Keratinocyte (primary cell): ENCODE data around the gene ZBTB46. TPM values are rescaled to one million over a fixed set of nuclear protein-coding genes. Genes with fewer than 3 reads are reported as not detected.

Experiments used
- DNase-seq: peaks from one replicate; pipeline ENCODE4 v3.0.0-alpha.2; 2011; ENCODE audit warnings: low read depth, missing footprints, low spot score
- FAIRE-seq: peaks from 2 replicates; lab custom pipeline; 2011; peaks lifted over from hg19 to GRCh38; lab: Jason Lieb, UNC
- H2AFZ ChIP-seq: 2 replicates; pipeline ENCODE4 v1.6.0; 2012; ENCODE audit warnings: low read length, control low read depth, inconsistent platforms; ENCODE audit not compliant: control insufficient read depth
- H3K27ac ChIP-seq: 2 replicates; pipeline ENCODE4 v1.5.1; 2011; ENCODE audit warnings: low read length; ENCODE audit not compliant: control insufficient read depth, insufficient read depth
- H3K27me3 ChIP-seq: 3 replicates; pipeline ENCODE4 v1.6.0; 2011; ENCODE audit warnings: low read length; ENCODE audit not compliant: control insufficient read depth, insufficient read depth; ENCODE audit errors: extremely low read depth
- H3K36me3 ChIP-seq, 2 experiments: 2 replicates in 1 of 2; 3 replicates in 1 of 2; pipeline ENCODE4 v1.5.1; 2011; ENCODE audit warnings: low read length in 2 of 2, mild to moderate bottlenecking in 1 of 2; ENCODE audit not compliant: control insufficient read depth in 2 of 2, insufficient read depth in 2 of 2; ENCODE audit errors: extremely low read depth in 1 of 2
- H3K4me1 ChIP-seq: 3 replicates; pipeline ENCODE4 v1.5.1; 2011; ENCODE audit warnings: low read length; ENCODE audit not compliant: control insufficient read depth, insufficient read depth; ENCODE audit errors: extremely low read depth
- H3K4me2 ChIP-seq: 3 replicates; pipeline ENCODE4 v1.6.0; 2011; ENCODE audit warnings: low read depth, low read length; ENCODE audit not compliant: control insufficient read depth, insufficient read depth; ENCODE audit errors: extremely low read depth
- H3K4me3 ChIP-seq, 3 experiments: fragments of 200-600 bp in 1 of 3; sonication (generic) in 1 of 3; 2 replicates in 2 of 3; 3 replicates in 1 of 3; pipeline ENCODE4 v1.5.1; 2011 to 2016; ENCODE audit warnings: low read length in 3 of 3, mild to moderate bottlenecking in 3 of 3, control low read depth in 2 of 3, inconsistent platforms in 1 of 3, low read depth in 1 of 3, mixed read lengths in 1 of 3, mixed run types in 1 of 3, moderate library complexity in 1 of 3; ENCODE audit not compliant: control insufficient read depth in 2 of 3, insufficient read depth in 2 of 3; ENCODE audit errors: extremely low read depth in 1 of 3
- H3K79me2 ChIP-seq: 2 replicates; pipeline ENCODE4 v1.6.0; 2012; ENCODE audit warnings: low read length; ENCODE audit not compliant: control insufficient read depth, insufficient read depth
- H3K9ac ChIP-seq: 3 replicates; pipeline ENCODE4 v1.6.0; 2011; ENCODE audit warnings: low read length; ENCODE audit not compliant: control insufficient read depth, insufficient read depth; ENCODE audit errors: extremely low read depth
- H3K9me1 ChIP-seq: 3 replicates; pipeline ENCODE4 v1.6.0; 2011; ENCODE audit warnings: low read length; ENCODE audit not compliant: control insufficient read depth, insufficient read depth; ENCODE audit errors: extremely low read depth
- H3K9me3 ChIP-seq: 2 replicates; pipeline ENCODE4 v1.5.1; 2012; ENCODE audit warnings: low read depth, low read length; ENCODE audit not compliant: control insufficient read depth
- H4K20me1 ChIP-seq: 3 replicates; pipeline ENCODE4 v1.6.0; 2011; ENCODE audit warnings: low read length; ENCODE audit not compliant: control insufficient read depth, insufficient read depth; ENCODE audit errors: extremely low read depth
- CTCF ChIP-seq, 3 experiments: IDR thresholded peaks in 1 of 3; conservative IDR thresholded peaks in 1 of 3; optimal IDR thresholded peaks in 1 of 3; 2 replicates in 2 of 3; 3 replicates in 1 of 3; pipeline versions ENCODE3 to v1.5.1; 2011; ENCODE audit warnings: low read length in 3 of 3, mild to moderate bottlenecking in 3 of 3, moderate library complexity in 2 of 3, control low read depth in 1 of 3, inconsistent platforms in 1 of 3; ENCODE audit not compliant: insufficient read depth in 2 of 3; ENCODE audit errors: extremely low read depth in 1 of 3
- EZH2 ChIP-seq: IDR thresholded peaks from one replicate; pipeline ENCODE4 v1.6.1; 2012; ENCODE audit warnings: inconsistent platforms, mild to moderate bottlenecking, low read length, moderate library complexity
- dilution Hi-C: fragments of 300-500 bp; cut with MboI; formaldehyde crosslinking; loops from one replicate; pipeline ENCODE4 v1.7.0; 2020; ENCODE audit warnings: low sequenced_read_pairs; ENCODE audit not compliant: extremely low pct_ligation_motif_present
- polyA plus RNA-seq, 5 experiments: library from polyadenylated mRNA; depleted of rRNA in 3 of 5; stranded (reverse) in 3 of 5; stranded (forward) in 1 of 5; unstranded in 1 of 5; fragments of >200 nt; gene quantifications; 1 replicate in 1 of 5; 2 replicates in 3 of 5; 3 replicates in 1 of 5; pipeline versions ENCODE4 v1.2.1 to v1.2.3, GENCODE V29; 2011 to 2012; ENCODE audit warnings: missing spikeins in 2 of 5, low read depth in 1 of 5, low replicate concordance in 1 of 5

ZBTB46 gene
- polyA plus RNA-seq, 1 donor (not counting 4 experiments of a cell fraction or from before 2014, with no cell fraction given) = 0.12 TPM

DNA sequence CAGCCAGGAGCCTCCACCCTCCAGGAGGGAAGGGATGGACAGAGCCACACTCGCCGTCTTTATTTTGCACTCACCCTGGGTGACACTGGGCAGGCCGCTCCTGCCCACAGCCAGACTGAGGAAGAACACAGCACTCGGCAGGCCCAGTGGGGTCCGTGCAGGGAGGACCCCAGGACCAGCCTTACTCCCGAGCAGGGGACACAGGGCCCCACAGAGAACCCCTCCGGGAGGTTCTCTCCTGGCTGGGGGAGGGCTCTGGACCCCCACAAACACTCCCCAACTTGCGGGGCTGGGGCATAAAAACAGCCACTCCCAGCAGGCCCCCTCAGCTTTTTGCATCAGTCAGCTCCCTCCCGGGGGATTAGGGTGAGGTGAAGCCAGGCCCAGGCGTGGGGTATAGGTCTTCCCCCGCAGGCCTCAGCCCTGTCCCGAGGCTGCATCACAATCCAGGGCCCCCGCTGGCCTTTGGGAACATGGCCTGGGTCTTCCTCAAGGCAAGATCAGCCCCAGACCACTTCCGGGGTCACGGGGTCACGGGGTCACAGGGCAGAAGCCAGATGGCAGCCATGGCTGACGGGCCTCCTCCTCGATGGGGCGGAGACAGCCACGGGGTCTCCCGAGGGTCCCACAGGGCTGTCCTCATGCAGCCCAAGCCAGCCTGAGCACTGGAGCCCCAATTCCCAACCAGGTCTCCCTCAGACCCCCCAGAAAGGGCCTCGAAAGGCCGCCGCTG is 131.4 kb downstream of the ZBTB46 start:
- Histone ChIP-seq H3K4me3 (peak overlapping the region in 1 of 3 experiments; percentile 3), H3K4me2 (peak overlapping the region; percentile 99), H3K9ac (peak overlapping the region; percentile 72), H3K27me3 (no peaks in the 10 kb centered on the region), H3K9me1 (no peaks in the 10 kb centered on the region), H3K4me1 (peaks cover 43% of the 10 kb centered on the region), H3K36me3 (peaks cover 9 to 14% of the 10 kb centered on the region in 2 experiments), H3K27ac (peak overlapping the region; percentile 84), H2AFZ (no peak overlapping the region), H4K20me1 (no peaks in the 10 kb centered on the region), H3K9me3 (no peaks in the 10 kb centered on the region), H3K79me2 (peaks cover 17% of the 10 kb centered on the region)
- TF ChIP-seq EZH2 (no peak), CTCF (optimal IDR thresholded peaks at IDR 0.05 in 1 of 3, IDR thresholded peaks at IDR 0.05 in 1 of 3, conservative IDR thresholded peaks at IDR 0.05 in 1 of 3; ENCODE audit: extremely low read depth in 1 of 3, insufficient read depth in 2 of 3, low read length in 3 of 3) (no peak)
- dilution Hi-C loops = no loop called here
- FAIRE-seq (no peak), DNase-seq (no peak)

GRCh38 chr20:63698739-63699465 is 132.2 kb downstream of the ZBTB46 start:
- dilution Hi-C loops = no loop called here
- H2AFZ ChIP-seq = no peak overlapping the region

More at GRCh38 chr20:63698739-63699465, 132.2 kb downstream of the ZBTB46 start:
- no peaks in the 10 kb centered on the region for H4K20me1 ChIP-seq
- DNase-seq = peak; percentile 79
- peak overlapping the region; percentile 55 to 92 (median 79) for H3K4me3 ChIP-seq
- H3K9ac ChIP-seq = peak overlapping the region; percentile 72
- H3K36me3 ChIP-seq = peaks cover 5 to 11% of the 10 kb centered on the region in 2 experiments
- H3K9me3 ChIP-seq = no peaks in the 10 kb centered on the region
- TF ChIP-seq CTCF (optimal IDR thresholded peaks at IDR 0.05 in 1 of 3, IDR thresholded peaks at IDR 0.05 in 1 of 3, conservative IDR thresholded peaks at IDR 0.05 in 1 of 3; ENCODE audit: extremely low read depth in 1 of 3, insufficient read depth in 2 of 3, low read length in 3 of 3) (no peak), EZH2 (no peak)
- H3K4me2 ChIP-seq = peak overlapping the region; percentile 99
- peaks cover 16% of the 10 kb centered on the region for H3K79me2 ChIP-seq
- peaks cover 45% of the 10 kb centered on the region for H3K4me1 ChIP-seq
- H3K27ac ChIP-seq = peak overlapping the region; percentile 84
- FAIRE-seq = peak; percentile 53
- H3K27me3 ChIP-seq = no peaks in the 10 kb centered on the region
- H3K9me1 ChIP-seq = no peaks in the 10 kb centered on the region
